Smooth muscle cell (in vitro differentiated cells): ENCODE data around the gene CTSG. TPM values are rescaled to one million over a fixed set of nuclear protein-coding genes. Genes with fewer than 3 reads are reported as not detected.

Source experiments
- DNase-seq: peaks from one replicate; lab custom pipeline; 2025; ENCODE audit not compliant: unreplicated experiment; lab: John Stamatoyannopoulos, UW
- H2AFZ ChIP-seq: fragments of 200-600 bp; sonication (generic); 2 replicates; pipeline ENCODE4 v1.6.0; 2016; ENCODE audit warnings: antibody characterized with exemption, low read depth, mild to moderate bottlenecking
- H3F3A ChIP-seq: fragments of 200-600 bp; sonication (generic); 2 replicates; pipeline ENCODE4 v1.6.0; 2017; ENCODE audit warnings: antibody characterized with exemption, low read depth
- H3K27ac ChIP-seq: fragments of 200-600 bp; sonication (generic); 2 replicates; pipeline ENCODE4 v1.5.1; 2016; ENCODE audit warnings: low read depth, mild to moderate bottlenecking
- H3K27me3 ChIP-seq: fragments of 200-600 bp; sonication (generic); 2 replicates; pipeline ENCODE4 v1.6.1; 2016; ENCODE audit warnings: low read depth, mild to moderate bottlenecking
- H3K36me3 ChIP-seq: fragments of 200-600 bp; sonication (generic); 2 replicates; pipeline ENCODE4 v1.5.1; 2016; ENCODE audit warnings: low read depth
- H3K4me1 ChIP-seq: fragments of 200-600 bp; sonication (generic); 2 replicates; pipeline ENCODE4 v1.5.1; 2016; ENCODE audit warnings: low read depth
- H3K4me2 ChIP-seq: fragments of 200-600 bp; sonication (generic); 2 replicates; pipeline ENCODE4 v1.6.0; 2016; ENCODE audit warnings: mild to moderate bottlenecking
- H3K4me3 ChIP-seq: fragments of 200-600 bp; sonication (generic); 2 replicates; pipeline ENCODE4 v1.5.1; 2016; ENCODE audit warnings: mild to moderate bottlenecking
- H3K79me2 ChIP-seq: fragments of 200-600 bp; sonication (generic); 2 replicates; pipeline ENCODE4 v1.6.0; 2016; ENCODE audit warnings: low read depth, mild to moderate bottlenecking
- H3K9ac ChIP-seq: fragments of 200-600 bp; sonication (generic); 2 replicates; pipeline ENCODE4 v1.6.0; 2016; ENCODE audit warnings: low read depth
- H3K9me3 ChIP-seq: fragments of 200-600 bp; sonication (generic); replicated peaks from 2 replicates; pipeline ENCODE4 v1.5.1; 2016; ENCODE audit warnings: low read depth
- H4K20me1 ChIP-seq: fragments of 200-600 bp; sonication (generic); 2 replicates; pipeline ENCODE4 v1.6.0; 2016; ENCODE audit warnings: low read depth
- CTCF ChIP-seq: fragments of 200-600 bp; sonication (generic); IDR thresholded peaks from 2 replicates; pipeline ENCODE4 v1.5.1; 2017; ENCODE audit warnings: borderline replicate concordance, mild to moderate bottlenecking, antibody characterized with exemption; ENCODE audit not compliant: insufficient read depth, poor library complexity, severe bottlenecking
- WGBS: methylation state at CpG from one replicate; pipeline ENCODE4 v1.1.7; 2016; ENCODE audit warnings: low lambda C conversion rate; 5-methylcytosine and 5-hydroxymethylcytosine counted together
- polyA plus RNA-seq: library from polyadenylated mRNA; unstranded; fragments of >200 nt; fragmentation: Nextera tagmentation; extraction: Ambion mirVana; gene quantifications from 2 replicates; pipeline ENCODE4 v1.2.1, GENCODE V29; 2016
- total RNA-seq: library from RNA; depleted of rRNA; stranded (reverse); fragments of >200 nt; gene quantifications from 2 replicates; pipeline ENCODE4 v1.2.3, GENCODE V29; 2014

CTSG gene
- total RNA-seq, result not detected in 2 replicates
- polyA plus RNA-seq, result not detected in 2 replicates

GRCh38 chr14:24576182-24576581, at the start of gene CTSG:
CTSG (minus strand) TSS chr14:24576250; CDS start chr14:24576223, 27 bp downstream.
- WGBS, result 87% methylated on average over 3 of the region's 3 CpGs
- H3K27me3 ChIP-seq, result no peaks in the 10 kb centered on the region

GRCh38 chr14:24613747-24614146, 37.7 kb upstream of the CTSG start:
- Histone ChIP-seq H3K9ac (no peak overlapping the region), H3K4me1 (no peaks in the 10 kb centered on the region), H3K27me3 (no peaks in the 10 kb centered on the region), H3K27ac (no peak overlapping the region), H3K36me3 (no peaks in the 10 kb centered on the region), H3K79me2 (no peaks in the 10 kb centered on the region), H3K4me2 (no peak overlapping the region), H2AFZ (no peak overlapping the region), H3K9me3 (no peaks in the 10 kb centered on the region), H3K4me3 (no peak overlapping the region), H3F3A (no peaks in the 10 kb centered on the region), H4K20me1 (no peaks in the 10 kb centered on the region)
- TF ChIP-seq CTCF, result no peak
- DNase-seq, result no peak
- 88% methylated on average over 2 of the region's 2 CpGs for WGBS

More at GRCh38 chr14:24576182-24576581, at the start of gene CTSG:
- Histone ChIP-seq H3K9ac (no peak within 1 kb of the TSS), H3K4me1 (no peaks in the 10 kb centered on the region), H3K79me2 (no peaks in the 10 kb centered on the region), H3K27ac (no peak within 1 kb of the TSS), H3K9me3 (no peaks in the 10 kb centered on the region), H3K4me3 (no peak within 1 kb of the TSS), H3K36me3 (no peaks in the 10 kb centered on the region), H3K4me2 (no peak within 1 kb of the TSS), H3F3A (no peaks in the 10 kb centered on the region), H4K20me1 (no peaks in the 10 kb centered on the region), H2AFZ (no peak within 1 kb of the TSS)
- no peak for TF ChIP-seq CTCF
- no peak for DNase-seq

GRCh38 chr14:24613241-24613640, 37.2 kb upstream of the CTSG start:
- Histone ChIP-seq H3K79me2 (no peaks in the 10 kb centered on the region), H3K27ac (no peak overlapping the region), H2AFZ (no peak overlapping the region), H3K4me3 (no peak overlapping the region), H3K9me3 (no peaks in the 10 kb centered on the region), H3K9ac (no peak overlapping the region), H3K4me2 (no peak overlapping the region), H3K36me3 (no peaks in the 10 kb centered on the region), H3K4me1 (no peaks in the 10 kb centered on the region), H4K20me1 (no peaks in the 10 kb centered on the region), H3K27me3 (no peaks in the 10 kb centered on the region), H3F3A (no peaks in the 10 kb centered on the region)
- 48% methylated on average over 1 of the region's 1 CpG for whole genome bisulfite sequencing
- DNase-seq, result no peak
- no peak for TF ChIP-seq CTCF

- TF ChIP-seq CTCF, result no peak
- Histone ChIP-seq H4K20me1 (no peaks in the 10 kb centered on the region), H2AFZ (no peak overlapping the region), H3F3A (no peaks in the 10 kb centered on the region), H3K4me3 (no peak overlapping the region), H3K27ac (no peak overlapping the region), H3K36me3 (no peaks in the 10 kb centered on the region), H3K9me3 (no peaks in the 10 kb centered on the region), H3K4me1 (no peaks in the 10 kb centered on the region), H3K27me3 (no peaks in the 10 kb centered on the region), H3K4me2 (no peak overlapping the region), H3K9ac (no peak overlapping the region), H3K79me2 (no peaks in the 10 kb centered on the region)
- DNase-seq, result no peak
These were observed 36.1 kb upstream of the CTSG start for GRCh38 chr14:24612196-24612595.
